DND-41 (cell line): ENCODE measurements around the gene SH3TC2.

ENCODE experiments used
- EZH2 ChIP-seq: IDR thresholded peaks from 3 replicates; pipeline ENCODE4 v1.6.1; 2012; ENCODE audit warnings: borderline replicate concordance, low read depth, mild to moderate bottlenecking, moderate library complexity, low read length, inconsistent platforms; ENCODE audit not compliant: severe bottlenecking
- TF ChIP-seq, protein P1 (sequence below): IDR thresholded peaks from 2 replicates; pipeline ENCODE4 v1.5.1; 2012; ENCODE audit warnings: borderline replicate concordance, low read length, moderate library complexity, mild to moderate bottlenecking; ENCODE audit not compliant: poor library complexity, severe bottlenecking; ENCODE audit errors: extremely low read depth

DNA sequence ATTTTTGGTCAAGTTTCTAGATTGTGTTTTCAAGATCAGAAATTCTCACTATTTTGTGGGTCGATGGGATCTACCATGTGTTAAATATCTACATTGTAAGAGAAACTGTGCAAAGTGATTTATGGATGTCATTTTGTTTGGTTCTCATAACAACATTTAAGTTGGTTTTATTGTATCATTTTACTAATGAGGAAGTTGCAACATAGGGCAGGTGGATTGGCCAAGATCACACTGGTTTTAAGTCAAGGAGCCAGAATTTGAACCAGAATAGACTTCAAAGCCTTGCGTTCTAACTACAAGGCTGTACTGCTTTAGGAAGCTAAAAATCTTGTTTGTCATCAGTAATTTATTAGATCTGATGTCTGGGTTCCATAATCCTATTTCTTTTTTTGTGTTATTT, 23.4 kb downstream of the SH3TC2 start:
- TF ChIP-seq, protein P1, sequence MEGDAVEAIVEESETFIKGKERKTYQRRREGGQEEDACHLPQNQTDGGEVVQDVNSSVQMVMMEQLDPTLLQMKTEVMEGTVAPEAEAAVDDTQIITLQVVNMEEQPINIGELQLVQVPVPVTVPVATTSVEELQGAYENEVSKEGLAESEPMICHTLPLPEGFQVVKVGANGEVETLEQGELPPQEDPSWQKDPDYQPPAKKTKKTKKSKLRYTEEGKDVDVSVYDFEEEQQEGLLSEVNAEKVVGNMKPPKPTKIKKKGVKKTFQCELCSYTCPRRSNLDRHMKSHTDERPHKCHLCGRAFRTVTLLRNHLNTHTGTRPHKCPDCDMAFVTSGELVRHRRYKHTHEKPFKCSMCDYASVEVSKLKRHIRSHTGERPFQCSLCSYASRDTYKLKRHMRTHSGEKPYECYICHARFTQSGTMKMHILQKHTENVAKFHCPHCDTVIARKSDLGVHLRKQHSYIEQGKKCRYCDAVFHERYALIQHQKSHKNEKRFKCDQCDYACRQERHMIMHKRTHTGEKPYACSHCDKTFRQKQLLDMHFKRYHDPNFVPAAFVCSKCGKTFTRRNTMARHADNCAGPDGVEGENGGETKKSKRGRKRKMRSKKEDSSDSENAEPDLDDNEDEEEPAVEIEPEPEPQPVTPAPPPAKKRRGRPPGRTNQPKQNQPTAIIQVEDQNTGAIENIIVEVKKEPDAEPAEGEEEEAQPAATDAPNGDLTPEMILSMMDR: no peak
- no peak for TF ChIP-seq EZH2
